Medulla oblongata (tissue), 1 donor: ENCODE data around the gene LEMD2.

ENCODE experiments used
- DNase-seq: peaks from one replicate; pipeline ENCODE4 v3.0.0-alpha.2; 2015; ENCODE audit errors: extremely low spot score

Gene LEMD2

GRCh38 chr6:33756211-33756954, 32.5 kb downstream of the LEMD2 start:
- no peak for DNase-seq

GRCh38 chr6:33755070-33755869, 33.7 kb downstream of the LEMD2 start:
- DNase-seq: no peak

GRCh38 chr6:33754222-33754621, 34.7 kb downstream of the LEMD2 start:
- DNase-seq: no peak

GRCh38 chr6:33752646-33753015, 36.3 kb downstream of the LEMD2 start:
- no peak for DNase-seq

- no peak for DNase-seq
These were observed 36.9 kb downstream of the LEMD2 start for GRCh38 chr6:33751771-33752645.

- DNase-seq: no peak
These were observed 38.5 kb downstream of the LEMD2 start for GRCh38 chr6:33750244-33750991.

- no peak for DNase-seq
These were observed 39.5 kb downstream of the LEMD2 start for GRCh38 chr6:33749401-33749800.

- DNase-seq: no peak
These were observed 40.1 kb downstream of the LEMD2 start for GRCh38 chr6:33748841-33749240.

GRCh38 chr6:33747823-33748222, 41.1 kb downstream of the LEMD2 start:
- no peak for DNase-seq

GRCh38 chr6:33746651-33747100, 42.3 kb downstream of the LEMD2 start, which contains the start of gene IP6K3:
Gene IP6K3 (minus strand): TSS chr6:33746905. CDS start chr6:33735476, 11,429 bp downstream.
- peak; percentile 94 for DNase-seq

- DNase-seq: peak; percentile 84
These were observed 42.8 kb downstream of the LEMD2 start for GRCh38 chr6:33746036-33746600.

- DNase-seq: no peak
These were observed 43.4 kb downstream of the LEMD2 start for GRCh38 chr6:33745548-33745947.

GRCh38 chr6:33744895-33745546, 43.9 kb downstream of the LEMD2 start:
- DNase-seq: peak; percentile 21

- peak; percentile 89 for DNase-seq
These were observed 44.7 kb downstream of the LEMD2 start for GRCh38 chr6:33744001-33744848.

GRCh38 chr6:33742837-33743236, 46.1 kb downstream of the LEMD2 start:
- DNase-seq: no peak

GRCh38 chr6:33742092-33742491, 46.8 kb downstream of the LEMD2 start:
- DNase-seq: no peak

GRCh38 chr6:33740794-33741193, 48.1 kb downstream of the LEMD2 start:
- no peak for DNase-seq

- DNase-seq: peak; percentile 50
These were observed 48.7 kb downstream of the LEMD2 start for GRCh38 chr6:33740204-33740608.

- no peak for DNase-seq
These were observed 49.4 kb downstream of the LEMD2 start for GRCh38 chr6:33739571-33739970.
